ENCODE measurements around the gene TMEM9. TPM values are rescaled to one million over a fixed set of nuclear protein-coding genes. Genes with fewer than 3 reads are reported as not detected.

TMEM9 gene
- total and polyA plus RNA-seq, 10 of the 15 experiments (the other 5 are each of a cell fraction or from before 2014, with no cell fraction given) = 7.2 to 46.1 (median 17.3) TPM

GRCh38 chr1:201149400-201149799 lies 4.9 kb downstream of the TMEM9 start (continued):
- TF ChIP-seq NR2C2 (IDR thresholded peaks at IDR 0.05; ENCODE audit: borderline replicate concordance, control insufficient read depth, insufficient read length, low read depth) (no peak), RELB (IDR thresholded peaks at IDR 0.05; ENCODE audit: low read depth) (no peak), SMC3 (IDR thresholded peaks at IDR 0.05; ENCODE audit: borderline replicate concordance, low read length) (peak; percentile 42; the same call in 1 of the 2 replicates), ZNF207 (IDR thresholded peaks at IDR 0.05; ENCODE audit: borderline replicate concordance) (no peak), NRF1 (conservative IDR thresholded peaks at IDR 0.05; ENCODE audit: low read depth, low read length) (no peak), POLR2AphosphoS2 (IDR thresholded peaks at IDR 0.05; ENCODE audit: low read depth, low read length) (no peak), HSF1 (IDR thresholded peaks at IDR 0.05; ENCODE audit: low read depth, low read length) (no peak), SP1 (IDR thresholded peaks at IDR 0.05; ENCODE audit: low read depth, low read length) (no peak), RAD21 (IDR thresholded peaks at IDR 0.05; ENCODE audit: insufficient read depth, low read depth, low read length) (peak; percentile 51), CTCF (IDR thresholded peaks at IDR 0.05 in 2 of 3, conservative IDR thresholded peaks at IDR 0.05 in 1 of 3; ENCODE audit: control insufficient read depth in 2 of 3, extremely low read depth in 1 of 3, insufficient read depth in 1 of 3, low read depth in 3 of 3, low read length in 3 of 3) (peak; percentile 41 to 52 (median 44); a peak in 4 of 6 replicates), CBFB (IDR thresholded peaks at IDR 0.05; ENCODE audit: low read depth) (no peak), BHLHE40 (IDR thresholded peaks at IDR 0.05; ENCODE audit: borderline replicate concordance in 1 of 2, low read depth in 2 of 2, low read length in 1 of 2) (no peak)

Data from GM12878 (cell line).